ENCODE results near the gene HOXB5.

Gene HOXB5

GRCh38 chr17:48578616-48579470 is 14.7 kb downstream of the HOXB5 start:
- H3K27ac ChIP-seq (ENCODE audit: low read depth, low read length), result peak overlapping the region; percentile 94
- no peaks in the 10 kb centered on the region for H3K27me3 ChIP-seq (ENCODE audit: control insufficient read depth in 1 of 2, insufficient read depth in 2 of 2, low read length in 2 of 2)
- peak overlapping the region; percentile 82 for H3K9ac ChIP-seq (ENCODE audit: low read length)
- peaks cover 56% of the 10 kb centered on the region for H3K4me1 ChIP-seq (ENCODE audit: insufficient read depth, low read length)
- no peaks in the 10 kb centered on the region for H3K9me3 ChIP-seq (ENCODE audit: low read length)
- H3K4me3 ChIP-seq (ENCODE audit: low read depth in 1 of 2, low read length in 2 of 2), result peak overlapping the region; percentile 44 to 73
- peaks cover 4% of the 10 kb centered on the region for H3K36me3 ChIP-seq (ENCODE audit: insufficient read depth, low read length)

DNA sequence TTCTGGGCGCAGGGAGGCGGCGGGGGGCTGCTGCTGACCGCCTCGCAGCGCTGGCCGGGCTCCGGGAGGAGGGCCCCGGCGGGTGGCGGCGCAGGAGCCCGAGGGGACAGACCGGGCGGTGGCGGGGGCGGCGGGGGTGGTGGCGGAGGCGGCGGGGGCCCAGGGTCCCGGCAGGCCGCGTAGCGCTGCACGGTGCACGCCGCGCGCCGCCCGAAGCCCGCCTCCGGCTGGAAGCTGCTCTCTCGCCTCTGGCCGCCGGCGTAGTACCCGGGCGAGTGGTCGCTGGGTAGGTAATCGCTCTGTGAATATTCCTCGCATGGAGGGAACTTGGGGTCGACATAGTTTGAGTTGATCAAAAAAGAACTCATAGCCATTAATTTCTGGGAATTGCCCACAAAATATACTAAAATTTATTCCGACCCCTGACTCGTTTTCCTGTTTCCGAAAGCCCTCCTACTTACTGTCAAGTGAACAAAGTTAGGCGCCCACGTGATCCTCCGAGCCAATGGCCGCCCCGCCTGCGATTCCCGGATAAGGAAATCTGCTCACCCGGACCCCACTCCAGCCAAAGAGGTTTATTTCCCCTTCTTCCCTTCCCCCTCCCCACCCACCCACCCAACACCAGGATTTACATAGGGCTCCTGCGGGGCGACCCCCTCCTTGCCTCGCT is 15.5 kb downstream of the HOXB5 start, which contains the start of gene HOXB4:
Gene HOXB4 (minus strand): TSS at position 405 of the 670 bp plus-strand sequence. CDS start 31 bp downstream, at position 374.
- Histone ChIP-seq H3K4me3 (ENCODE audit: low read depth in 1 of 2, low read length in 2 of 2) (peak within 1 kb of the TSS; percentile 54 to 73), H3K36me3 (ENCODE audit: insufficient read depth, low read length) (peaks cover 4% of the 10 kb centered on the region), H3K9ac (ENCODE audit: low read length) (peak within 1 kb of the TSS; percentile 82), H3K4me1 (ENCODE audit: insufficient read depth, low read length) (peaks cover 54% of the 10 kb centered on the region), H3K9me3 (ENCODE audit: low read length) (no peaks in the 10 kb centered on the region), H3K27ac (ENCODE audit: low read depth, low read length) (peak within 1 kb of the TSS; percentile 94), H3K27me3 (ENCODE audit: control insufficient read depth in 1 of 2, insufficient read depth in 2 of 2, low read length in 2 of 2) (no peaks in the 10 kb centered on the region)

DNA sequence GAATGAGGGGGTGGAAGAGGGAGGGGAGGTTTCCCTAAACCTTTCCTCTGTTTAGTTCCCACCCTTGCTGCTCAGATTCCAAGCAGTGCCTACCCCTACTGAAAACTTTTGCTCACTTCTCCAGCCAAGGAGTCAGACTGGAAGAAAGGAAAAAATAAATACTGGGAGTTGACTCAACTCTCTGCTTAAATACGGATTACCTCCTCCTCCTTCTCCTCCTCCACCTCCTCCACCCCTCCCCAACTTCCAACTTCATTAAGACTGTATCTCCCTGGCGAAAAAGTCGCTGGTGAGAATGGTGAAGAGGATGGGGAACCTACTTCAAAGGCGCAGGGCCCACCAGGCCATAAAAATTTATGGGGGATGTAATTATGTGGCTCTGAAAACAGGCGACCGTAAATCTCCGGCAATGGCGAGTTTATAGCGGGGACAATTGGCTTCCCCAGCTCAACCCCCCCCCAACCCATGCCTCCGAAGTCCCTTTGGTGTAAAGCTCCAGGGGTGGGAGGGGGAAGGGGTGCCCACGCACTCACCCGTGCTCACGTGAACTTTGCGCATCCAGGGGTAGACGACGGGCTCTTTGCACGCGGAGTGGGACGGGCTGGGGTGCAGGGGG is 16.1 kb downstream of the HOXB5 start:
- peak overlapping the region; percentile 47 to 73 for H3K4me3 ChIP-seq (ENCODE audit: low read depth in 1 of 2, low read length in 2 of 2)
- peak overlapping the region; percentile 91 for H3K27ac ChIP-seq (ENCODE audit: low read depth, low read length)
- H3K36me3 ChIP-seq (ENCODE audit: insufficient read depth, low read length), result peaks cover 4% of the 10 kb centered on the region
- H3K9ac ChIP-seq (ENCODE audit: low read length), result peak overlapping the region; percentile 69
- H3K27me3 ChIP-seq (ENCODE audit: control insufficient read depth in 1 of 2, insufficient read depth in 2 of 2, low read length in 2 of 2), result no peaks in the 10 kb centered on the region
- H3K4me1 ChIP-seq (ENCODE audit: insufficient read depth, low read length), result peaks cover 56% of the 10 kb centered on the region
- no peaks in the 10 kb centered on the region for H3K9me3 ChIP-seq (ENCODE audit: low read length)

GRCh38 chr17:48576479-48577309 is 16.9 kb downstream of the HOXB5 start:
- H3K4me3 ChIP-seq (ENCODE audit: low read depth in 1 of 2, low read length in 2 of 2), result peak overlapping the region; percentile 47 to 73
- no peaks in the 10 kb centered on the region for H3K9me3 ChIP-seq (ENCODE audit: low read length)
- peak overlapping the region; percentile 91 for H3K27ac ChIP-seq (ENCODE audit: low read depth, low read length)
- peaks cover 63% of the 10 kb centered on the region for H3K4me1 ChIP-seq (ENCODE audit: insufficient read depth, low read length)
- peak overlapping the region; percentile 79 for H3K9ac ChIP-seq (ENCODE audit: low read length)
- H3K27me3 ChIP-seq (ENCODE audit: control insufficient read depth in 1 of 2, insufficient read depth in 2 of 2, low read length in 2 of 2), result no peaks in the 10 kb centered on the region
- H3K36me3 ChIP-seq (ENCODE audit: insufficient read depth, low read length), result peaks cover 8% of the 10 kb centered on the region

GRCh38 chr17:48575673-48576478 is 17.7 kb downstream of the HOXB5 start:
- peaks cover 63% of the 10 kb centered on the region for H3K4me1 ChIP-seq (ENCODE audit: insufficient read depth, low read length)
- H3K4me3 ChIP-seq (ENCODE audit: low read depth in 1 of 2, low read length in 2 of 2), result peak overlapping the region; percentile 30 to 73
- peak overlapping the region; percentile 79 for H3K9ac ChIP-seq (ENCODE audit: low read length)
- peaks cover 8% of the 10 kb centered on the region for H3K36me3 ChIP-seq (ENCODE audit: insufficient read depth, low read length)
- peak overlapping the region; percentile 91 for H3K27ac ChIP-seq (ENCODE audit: low read depth, low read length)
- H3K27me3 ChIP-seq (ENCODE audit: control insufficient read depth in 1 of 2, insufficient read depth in 2 of 2, low read length in 2 of 2), result no peaks in the 10 kb centered on the region
- no peaks in the 10 kb centered on the region for H3K9me3 ChIP-seq (ENCODE audit: low read length)

GRCh38 chr17:48575066-48575582 is 18.5 kb downstream of the HOXB5 start:
- no peaks in the 10 kb centered on the region for H3K27me3 ChIP-seq (ENCODE audit: control insufficient read depth in 1 of 2, insufficient read depth in 2 of 2, low read length in 2 of 2)
- H3K9ac ChIP-seq (ENCODE audit: low read length), result peak overlapping the region; percentile 51

DNA sequence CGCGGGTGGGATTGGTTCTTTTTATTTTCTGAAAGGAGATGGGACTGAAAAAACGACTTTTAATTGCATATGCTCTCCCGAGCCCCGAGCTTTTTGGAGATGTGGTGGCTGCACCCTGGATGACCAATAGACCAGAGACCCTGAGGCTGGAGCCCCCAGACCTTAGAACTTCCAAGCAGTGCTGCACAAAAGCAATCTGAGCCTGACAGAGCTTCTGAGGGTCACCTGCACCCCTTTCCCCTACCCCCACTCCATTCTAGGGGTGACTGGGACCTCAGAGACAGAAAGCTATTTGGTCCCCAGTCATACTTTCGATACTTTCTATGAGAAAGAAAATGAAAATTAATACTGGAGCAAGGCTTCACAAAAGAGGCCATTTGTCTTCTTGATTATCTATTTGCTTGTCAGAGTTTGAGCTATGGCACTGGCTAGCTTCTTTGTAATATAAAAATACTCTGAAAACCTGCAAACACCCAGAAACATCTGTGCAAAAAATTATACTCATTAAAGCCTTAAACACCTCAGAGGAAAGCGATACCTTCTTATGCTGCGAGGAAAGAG is 19.0 kb downstream of the HOXB5 start:
- H3K4me3 ChIP-seq (ENCODE audit: low read depth in 1 of 2, low read length in 2 of 2), result peak overlapping the region in 1 of 2 donors; percentile 51
- H3K4me1 ChIP-seq (ENCODE audit: insufficient read depth, low read length), result peaks cover 66% of the 10 kb centered on the region
- H3K9ac ChIP-seq (ENCODE audit: low read length), result peak overlapping the region; percentile 75
- H3K36me3 ChIP-seq (ENCODE audit: insufficient read depth, low read length), result peaks cover 8% of the 10 kb centered on the region
- no peaks in the 10 kb centered on the region for H3K27me3 ChIP-seq (ENCODE audit: control insufficient read depth in 1 of 2, insufficient read depth in 2 of 2, low read length in 2 of 2)
- H3K27ac ChIP-seq (ENCODE audit: low read depth, low read length), result peak overlapping the region; percentile 95
- no peaks in the 10 kb centered on the region for H3K9me3 ChIP-seq (ENCODE audit: low read length)

More at GRCh38 chr17:48575066-48575582, 18.5 kb downstream of the HOXB5 start:
- H3K4me1 ChIP-seq (ENCODE audit: insufficient read depth, low read length), result peaks cover 61% of the 10 kb centered on the region
- H3K36me3 ChIP-seq (ENCODE audit: insufficient read depth, low read length), result peaks cover 8% of the 10 kb centered on the region
- H3K9me3 ChIP-seq (ENCODE audit: low read length), result no peaks in the 10 kb centered on the region
- peak overlapping the region in 1 of 2 donors; percentile 51 for H3K4me3 ChIP-seq (ENCODE audit: low read depth in 1 of 2, low read length in 2 of 2)
- H3K27ac ChIP-seq (ENCODE audit: low read depth, low read length), result peak overlapping the region; percentile 95

DNA sequence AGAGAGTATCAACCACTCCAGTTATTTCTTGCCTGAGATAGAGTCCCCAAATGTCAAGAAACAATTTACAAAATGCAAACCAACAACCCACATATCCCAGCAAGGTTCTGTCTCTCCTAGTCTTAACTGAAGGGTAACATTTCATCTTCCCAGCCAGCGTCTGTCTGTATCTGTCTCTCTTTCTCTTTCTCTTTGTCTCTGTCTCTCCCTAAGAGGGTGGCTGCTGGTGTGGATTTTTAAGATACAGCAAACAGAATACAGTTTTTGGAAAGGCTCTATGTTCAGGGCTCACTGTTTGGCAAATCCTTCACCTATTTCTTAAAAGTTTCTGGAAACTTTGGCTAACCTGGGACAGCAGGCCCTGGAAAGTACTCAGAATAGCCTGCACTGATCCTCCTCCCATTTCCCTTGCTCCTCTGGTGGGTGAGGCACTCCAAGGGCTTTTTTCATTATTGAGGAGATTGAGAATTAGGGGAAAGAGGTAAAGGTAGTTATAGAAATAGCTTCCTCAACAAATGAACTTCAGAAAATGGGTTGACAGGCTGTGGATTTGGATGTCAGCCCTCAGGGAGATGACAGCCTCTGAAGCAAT is 21.7 kb downstream of the HOXB5 start:
- Histone ChIP-seq H3K27ac (ENCODE audit: low read depth, low read length) (peak overlapping the region; percentile 95), H3K9ac (ENCODE audit: low read length) (peak overlapping the region; percentile 75), H3K9me3 (ENCODE audit: low read length) (no peaks in the 10 kb centered on the region), H3K36me3 (ENCODE audit: insufficient read depth, low read length) (peaks cover 8% of the 10 kb centered on the region), H3K27me3 (ENCODE audit: control insufficient read depth in 1 of 2, insufficient read depth in 2 of 2, low read length in 2 of 2) (no peaks in the 10 kb centered on the region), H3K4me1 (ENCODE audit: insufficient read depth, low read length) (peaks cover 77% of the 10 kb centered on the region), H3K4me3 (ENCODE audit: low read depth in 1 of 2, low read length in 2 of 2) (peak overlapping the region; percentile 2 to 51)

DNA sequence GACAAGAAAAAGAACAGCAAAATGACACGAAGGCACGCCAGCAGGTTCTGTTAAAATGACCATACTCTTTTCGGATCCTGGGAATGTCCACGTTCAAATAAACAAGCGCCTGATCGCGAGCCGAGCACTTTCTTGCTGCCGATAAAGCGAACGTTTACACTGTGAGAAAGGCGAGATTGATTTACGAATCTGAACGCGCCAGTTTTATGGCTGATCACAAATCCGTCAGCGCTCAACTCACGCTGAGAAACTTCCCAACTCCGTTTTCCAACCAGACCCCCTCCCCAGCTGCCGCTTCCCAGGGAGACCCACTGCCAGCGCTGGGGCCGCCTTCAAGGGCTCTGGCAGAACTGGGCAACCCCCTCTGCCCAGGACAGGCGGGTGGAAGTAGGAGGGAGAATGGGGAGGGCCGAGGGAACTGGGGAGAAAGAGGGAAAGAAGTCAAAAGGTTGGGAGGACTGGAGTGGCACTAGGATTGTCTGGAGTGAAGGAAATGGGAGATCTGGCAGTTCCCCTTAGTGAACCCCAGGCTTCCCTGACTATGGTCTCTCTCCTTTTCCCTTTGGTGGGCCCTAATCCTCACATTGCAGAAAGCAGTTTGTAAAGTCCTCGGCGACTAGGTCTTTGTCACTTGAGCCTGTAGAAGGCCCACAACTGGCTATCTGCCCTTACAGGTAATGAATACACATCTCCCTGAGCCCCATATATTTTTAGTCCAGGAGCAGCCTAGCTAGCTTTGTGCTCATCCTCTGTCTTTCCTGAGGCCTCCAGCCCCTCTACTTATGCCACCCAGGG is 22.4 kb downstream of the HOXB5 start:
- no peaks in the 10 kb centered on the region for H3K9me3 ChIP-seq (ENCODE audit: low read length)
- peak overlapping the region; percentile 95 for H3K27ac ChIP-seq (ENCODE audit: low read depth, low read length)
- no peaks in the 10 kb centered on the region for H3K27me3 ChIP-seq (ENCODE audit: control insufficient read depth in 1 of 2, insufficient read depth in 2 of 2, low read length in 2 of 2)
- peak overlapping the region; percentile 75 for H3K9ac ChIP-seq (ENCODE audit: low read length)
- H3K4me1 ChIP-seq (ENCODE audit: insufficient read depth, low read length), result peaks cover 84% of the 10 kb centered on the region
- H3K36me3 ChIP-seq (ENCODE audit: insufficient read depth, low read length), result peaks cover 8% of the 10 kb centered on the region
- peak overlapping the region; percentile 11 to 51 for H3K4me3 ChIP-seq (ENCODE audit: low read depth in 1 of 2, low read length in 2 of 2)
